ENCODE data around the gene DEFB132. TPM values are rescaled to one million over a fixed set of nuclear protein-coding genes. Genes with fewer than 3 reads are reported as not detected.

DEFB132 gene
- total and polyA plus RNA-seq, 2 of the 13 experiments (the other 11 are each of a cell fraction or from before 2014, with no cell fraction given): not detected

- TF ChIP-seq ZNF432 (CRISPR knock-in tag; IDR thresholded peaks at IDR 0.05; ENCODE audit: borderline replicate concordance): no peak
- no peak for TF ChIP-seq YY1 (IDR thresholded peaks at IDR 0.05; ENCODE audit: insufficient read depth, insufficient replicate concordance, low read depth, low read length)
- no peak for TF ChIP-seq ZNF883 (CRISPR knock-in tag; IDR thresholded peaks at IDR 0.05; ENCODE audit: not compliant biosample characterization)
- peak; percentile 71; the same call in 1 of the 2 replicates for TF ChIP-seq DR1 (CRISPR knock-in tag; IDR thresholded peaks at IDR 0.05)
- TF ChIP-seq PLRG1 (conservative IDR thresholded peaks at IDR 0.05): no peak
- no peak for TF ChIP-seq RORA (CRISPR knock-in tag; IDR thresholded peaks at IDR 0.05)
- TF ChIP-seq WIZ (CRISPR knock-in tag; IDR thresholded peaks at IDR 0.05): 0 out of 2 replicates have a peak, but pooled peaks have one; percentile 82
- TF ChIP-seq MAX (IDR thresholded peaks at IDR 0.05): peak; percentile 89
- TF ChIP-seq FOSL1 (CRISPR knock-in tag; IDR thresholded peaks at IDR 0.05; ENCODE audit: borderline replicate concordance): no peak
- TF ChIP-seq ATM (IDR thresholded peaks at IDR 0.05; ENCODE audit: borderline replicate concordance): no peak
- no peak for TF ChIP-seq ZNF552 (CRISPR knock-in tag; IDR thresholded peaks at IDR 0.05; ENCODE audit: borderline replicate concordance)
- peak; percentile 62 for TF ChIP-seq TEAD3 (CRISPR knock-in tag; optimal IDR thresholded peaks at IDR 0.05; ENCODE audit: borderline replicate concordance)
- TF ChIP-seq GLMP (CRISPR knock-in tag; IDR thresholded peaks at IDR 0.05; ENCODE audit: borderline replicate concordance): no peak
- TF ChIP-seq ATF2 (CRISPR knock-in tag; IDR thresholded peaks at IDR 0.05): peak; percentile 39; the same call in 1 of the 2 replicates
- peak; percentile 78 for TF ChIP-seq HDAC1 (CRISPR knock-in tag; IDR thresholded peaks at IDR 0.05)
- 0 out of 2 replicates have a peak, but pooled peaks have one; percentile 62 for TF ChIP-seq ZNF749 (CRISPR knock-in tag; IDR thresholded peaks at IDR 0.05; ENCODE audit: borderline replicate concordance)
- no peak for TF ChIP-seq FLYWCH1 (CRISPR knock-in tag; IDR thresholded peaks at IDR 0.05)
- peak; percentile 83 for TF ChIP-seq ZMYM4 (CRISPR knock-in tag; IDR thresholded peaks at IDR 0.05)
- TF ChIP-seq TRAFD1 (CRISPR knock-in tag; IDR thresholded peaks at IDR 0.05; ENCODE audit: borderline replicate concordance): no peak
- no peak for TF ChIP-seq ZNF296 (CRISPR knock-in tag; conservative IDR thresholded peaks at IDR 0.05)
- no peak for TF ChIP-seq MAFG (CRISPR knock-in tag; IDR thresholded peaks at IDR 0.05)
- TF ChIP-seq HOXA5 (CRISPR knock-in tag; IDR thresholded peaks at IDR 0.05): no peak; the same call in none of the 2 replicates
- no peak for TF ChIP-seq ZNF878 (CRISPR knock-in tag; IDR thresholded peaks at IDR 0.05)
- TF ChIP-seq FOXP1 (IDR thresholded peaks at IDR 0.05): no peak
- no peak for TF ChIP-seq FOXP1 (CRISPR knock-in tag; IDR thresholded peaks at IDR 0.05)
- no peak for TF ChIP-seq KLF11 (CRISPR knock-in tag; IDR thresholded peaks at IDR 0.05)
- TF ChIP-seq ZNF547 (CRISPR knock-in tag; IDR thresholded peaks at IDR 0.05): peak; percentile 91; the same call in 1 of the 2 replicates
- TF ChIP-seq ZNF790 (CRISPR knock-in tag; IDR thresholded peaks at IDR 0.05; ENCODE audit: borderline replicate concordance): no peak
Observed at GRCh38 chr20:309841-310644, 52.5 kb downstream of the DEFB132 start (continued).

All from HepG2 (cell line).